PC-9 (cell line): Measurements from ENCODE around the gene DNM3. TPM values are rescaled to one million over a fixed set of nuclear protein-coding genes. Genes with fewer than 3 reads are reported as not detected.

ENCODE experiments used
- BruUV-seq: library from RNA; stranded (reverse); fragments of 400-500 nt; replicated peaks from 2 replicates; lab custom pipeline; 2021; lab: Mats Ljungman, UMichigan
- CTCF ChIA-PET: fragments of 300-600 bp; sonication (Branson Sonifier 250); formaldehyde crosslinking; loops from one replicate; lab custom pipeline; 2022; ENCODE audit warnings: antibody characterized with exemption; lab: Charles Lee
- POLR2A ChIA-PET: fragments of 300-600 bp; sonication (Branson Sonifier 250); formaldehyde crosslinking; loops from one replicate; lab custom pipeline; 2022; ENCODE audit warnings: antibody characterized with exemption; ENCODE audit not compliant: unreplicated experiment; lab: Charles Lee
- DNase-seq, 2 experiments: peaks; one replicate each; pipeline versions ENCODE4 v3.0.0 to v3.0.0-alpha.2; 2015 to 2022; ENCODE audit warnings: mixed read lengths in 1 of 2
- H2AFZ ChIP-seq: fragments of 200-600 bp; sonication (generic); 2 replicates; pipeline ENCODE4 v1.8.1; 2017; ENCODE audit warnings: antibody characterized with exemption
- H3F3A ChIP-seq: fragments of 200-600 bp; sonication (generic); 2 replicates; pipeline ENCODE4 v1.8.1; 2017; ENCODE audit warnings: antibody characterized with exemption, mild to moderate bottlenecking, low read depth; ENCODE audit not compliant: insufficient read depth
- H3K27ac ChIP-seq: fragments of 200-600 bp; sonication (generic); 2 replicates; pipeline ENCODE4 v1.6.1; 2016; ENCODE audit warnings: mixed run types
- H3K27me3 ChIP-seq: fragments of 200-600 bp; sonication (generic); 2 replicates; pipeline ENCODE4 v1.6.1; 2016; ENCODE audit warnings: low read depth, mixed run types; ENCODE audit not compliant: insufficient read depth
- H3K36me3 ChIP-seq: fragments of 200-600 bp; sonication (generic); 2 replicates; pipeline ENCODE4 v1.6.1; 2016; ENCODE audit warnings: low read depth, mixed run types
- H3K4me1 ChIP-seq: fragments of 200-600 bp; sonication (generic); replicated peaks from 2 replicates; pipeline ENCODE4 v1.6.1; 2016; ENCODE audit warnings: mixed run types; ENCODE audit not compliant: insufficient read depth
- H3K4me2 ChIP-seq: fragments of 200-600 bp; sonication (generic); 2 replicates; pipeline ENCODE4 v1.6.1; 2017; ENCODE audit warnings: mixed run types
- H3K4me3 ChIP-seq: fragments of 200-600 bp; sonication (generic); 2 replicates; pipeline ENCODE4 v1.6.1; 2016; ENCODE audit warnings: mixed run types
- H3K79me2 ChIP-seq: fragments of 200-600 bp; sonication (generic); 2 replicates; pipeline ENCODE4 v1.6.1; 2017; ENCODE audit warnings: low read depth, mixed run types
- H3K9me2 ChIP-seq: fragments of 200-600 bp; sonication (generic); 2 replicates; pipeline ENCODE4 v1.8.1; 2017; ENCODE audit warnings: mild to moderate bottlenecking; ENCODE audit not compliant: insufficient read depth
- H3K9me3 ChIP-seq: fragments of 200-600 bp; sonication (generic); 2 replicates; pipeline ENCODE4 v1.8.1; 2016; ENCODE audit warnings: low read depth; ENCODE audit not compliant: insufficient read depth
- H4K20me1 ChIP-seq: fragments of 200-600 bp; sonication (generic); 2 replicates; pipeline ENCODE4 v1.8.1; 2017; ENCODE audit not compliant: insufficient read depth
- CTCF ChIP-seq: fragments of 200-600 bp; sonication (generic); conservative IDR thresholded peaks from 2 replicates; pipeline ENCODE4 v1.6.1; 2017; ENCODE audit warnings: mixed run types, antibody characterized with exemption, mild to moderate bottlenecking, moderate library complexity
- EZH2 ChIP-seq: fragments of 200-600 bp; sonication (generic); IDR thresholded peaks from 2 replicates; pipeline ENCODE4 v1.8.0; 2017; ENCODE audit warnings: antibody characterized with exemption, low read depth
- intact Hi-C: fragments of 100-400 bp; cut with micrococcal nuclease; formaldehyde crosslinking; loops from one replicate; pipeline ENCODE4 v1.10.0; 2022; ENCODE audit not compliant: unreplicated experiment
- total RNA-seq: library from RNA; stranded (reverse); gene quantifications from 2 replicates; pipeline ENCODE4 v1.2.3, GENCODE V29; 2021

DNM3 gene
- total RNA-seq, 1 experiment from 2014 or later: 1.7 TPM

- H3F3A ChIP-seq: no peaks in the 10 kb centered on the region
- ChIA-PET CTCF (no interaction called here), POLR2A (no interaction called here)
- H3K79me2 ChIP-seq: no peaks in the 10 kb centered on the region
- no peak overlapping the region for H2AFZ ChIP-seq
- no peaks in the 10 kb centered on the region for H3K4me1 ChIP-seq
- intact Hi-C loops: loop anchor here (5.0 kb wide), 1 partner anchor 605 kb away; no protein-coding TSS in a partner anchor
- H4K20me1 ChIP-seq: no peaks in the 10 kb centered on the region
- no peak overlapping the region for H3K27ac ChIP-seq
- peaks cover 3% of the 10 kb centered on the region; the same call in 1 of the 2 replicates for H3K9me3 ChIP-seq
- DNase-seq: no peak
- H3K4me2 ChIP-seq: no peak overlapping the region
- no peak for TF ChIP-seq EZH2
- no peak for TF ChIP-seq CTCF
- H3K36me3 ChIP-seq: no peaks in the 10 kb centered on the region
- H3K4me3 ChIP-seq: no peak overlapping the region
- BruUV-seq: no TSS peak
- H3K9me2 ChIP-seq: 0 out of 2 replicates have a peak, but pooled peaks cover 9% of the 10 kb centered on the region
- no peaks in the 10 kb centered on the region for H3K27me3 ChIP-seq
Measured at GRCh38 chr1:172406968-172407367, 565.7 kb downstream of the DNM3 start.

GRCh38 chr1:172408958-172409357, 567.7 kb downstream of the DNM3 start:
- H4K20me1 ChIP-seq: no peaks in the 10 kb centered on the region
- DNase-seq: no peak
- intact Hi-C loops: loop anchor here (5.0 kb wide), 1 partner anchor 607 kb away; no protein-coding TSS in a partner anchor

GRCh38 chr1:172410027-172410426, 568.7 kb downstream of the DNM3 start:
- H3K9me3 ChIP-seq: peaks cover 3% of the 10 kb centered on the region; the same call in 1 of the 2 replicates
- H3K36me3 ChIP-seq: no peaks in the 10 kb centered on the region
- ChIA-PET CTCF (no interaction called here), POLR2A (no interaction called here)
- no peaks in the 10 kb centered on the region for H3F3A ChIP-seq
- intact Hi-C loops: loop anchor here (10.0 kb wide), 1 partner anchor 765 kb away; no protein-coding TSS in a partner anchor
- H3K27me3 ChIP-seq: no peaks in the 10 kb centered on the region
- DNase-seq: no peak
- no TSS peak for BruUV-seq
- H2AFZ ChIP-seq: no peak overlapping the region
- H3K4me3 ChIP-seq: no peak overlapping the region
- no peak overlapping the region for H3K4me2 ChIP-seq
- no peaks in the 10 kb centered on the region for H4K20me1 ChIP-seq
- H3K79me2 ChIP-seq: no peaks in the 10 kb centered on the region
- TF ChIP-seq EZH2: no peak
- no peak for TF ChIP-seq CTCF
- H3K27ac ChIP-seq: no peak overlapping the region
- H3K4me1 ChIP-seq: peaks cover 6% of the 10 kb centered on the region
- H3K9me2 ChIP-seq: 0 out of 2 replicates have a peak, but pooled peaks cover 4% of the 10 kb centered on the region

More at GRCh38 chr1:172408958-172409357, 567.7 kb downstream of the DNM3 start:
- H3K36me3 ChIP-seq: no peaks in the 10 kb centered on the region
- H3K9me3 ChIP-seq: peaks cover 3% of the 10 kb centered on the region; the same call in 1 of the 2 replicates
- ChIA-PET CTCF (no interaction called here), POLR2A (no interaction called here)
- no peaks in the 10 kb centered on the region for H3F3A ChIP-seq
- no peak overlapping the region for H3K4me2 ChIP-seq
- no peaks in the 10 kb centered on the region for H3K27me3 ChIP-seq
- H3K27ac ChIP-seq: no peak overlapping the region
- no peaks in the 10 kb centered on the region for H3K4me1 ChIP-seq
- H3K79me2 ChIP-seq: no peaks in the 10 kb centered on the region
- 0 out of 2 replicates have a peak, but pooled peaks cover 9% of the 10 kb centered on the region for H3K9me2 ChIP-seq
- no TSS peak for BruUV-seq
- no peak overlapping the region for H2AFZ ChIP-seq
- TF ChIP-seq EZH2 (no peak), CTCF (no peak)
- no peak overlapping the region for H3K4me3 ChIP-seq
